ENCODE measurements around the gene OTX2. TPM values are rescaled to one million over a fixed set of nuclear protein-coding genes. Genes with fewer than 3 reads are reported as not detected.

The OTX2 gene
- polyA plus RNA-seq, 1 experiment: not detected

GRCh38 chr14:56803816-56804535, 6.3 kb downstream of the OTX2 start:
- no peaks in the 10 kb centered on the region for H3K36me3 ChIP-seq (ENCODE audit: control insufficient read depth, insufficient read depth, low read length)
- ChIA-PET POLR2A (no interaction called here), CTCF (interaction anchor here (1.4 kb wide), 1 partner anchor 9 kb away, joined by 5 read pairs; no protein-coding TSS in a partner anchor)
- no peak for TF ChIP-seq CTCF (IDR thresholded peaks at IDR 0.05; ENCODE audit: insufficient read depth, low read depth, low read length)
- DNase-seq (ENCODE audit: low read depth): no peak
- peaks cover 48% of the 10 kb centered on the region for H3K27me3 ChIP-seq (ENCODE audit: control insufficient read depth, insufficient read depth, low read length)
- H3K4me3 ChIP-seq (ENCODE audit: low read depth, low read length): no peak overlapping the region

- no peak for TF ChIP-seq CTCF (IDR thresholded peaks at IDR 0.05; ENCODE audit: insufficient read depth, low read depth, low read length)
- Histone ChIP-seq H3K4me3 (ENCODE audit: low read depth, low read length) (no peak overlapping the region), H3K36me3 (ENCODE audit: control insufficient read depth, insufficient read depth, low read length) (no peaks in the 10 kb centered on the region), H3K27me3 (ENCODE audit: control insufficient read depth, insufficient read depth, low read length) (peaks cover 57% of the 10 kb centered on the region)
- DNase-seq (ENCODE audit: low read depth): no peak
- POLR2A ChIA-PET: no interaction called here
- CTCF ChIA-PET: interaction anchor here (1.3 kb wide), 1 partner anchor 8 kb away, joined by 3 read pairs; no protein-coding TSS in a partner anchor
Measured at GRCh38 chr14:56801920-56802319, 8.4 kb downstream of the OTX2 start.

GRCh38 chr14:56799343-56799645, 11.0 kb downstream of the OTX2 start:
- TF ChIP-seq CTCF (IDR thresholded peaks at IDR 0.05; ENCODE audit: insufficient read depth, low read depth, low read length): no peak
- ChIA-PET POLR2A (no interaction called here), CTCF (no interaction called here)
- no peak for DNase-seq (ENCODE audit: low read depth)
- no peak overlapping the region for H3K4me3 ChIP-seq (ENCODE audit: low read depth, low read length)
- no peaks in the 10 kb centered on the region for H3K36me3 ChIP-seq (ENCODE audit: control insufficient read depth, insufficient read depth, low read length)
- H3K27me3 ChIP-seq (ENCODE audit: control insufficient read depth, insufficient read depth, low read length): peaks cover 57% of the 10 kb centered on the region

- no peak for TF ChIP-seq CTCF (IDR thresholded peaks at IDR 0.05; ENCODE audit: insufficient read depth, low read depth, low read length)
- no peak for DNase-seq (ENCODE audit: low read depth)
- CTCF ChIA-PET: no interaction called here
- H3K36me3 ChIP-seq (ENCODE audit: control insufficient read depth, insufficient read depth, low read length): no peaks in the 10 kb centered on the region
- H3K4me3 ChIP-seq (ENCODE audit: low read depth, low read length): no peak overlapping the region
- POLR2A ChIA-PET: no interaction called here
- H3K27me3 ChIP-seq (ENCODE audit: control insufficient read depth, insufficient read depth, low read length): peaks cover 53% of the 10 kb centered on the region
Measured at GRCh38 chr14:56798447-56799342, 11.6 kb downstream of the OTX2 start.

Data from BJ (cell line).